IPS DF 4.7 (cell line): ENCODE data around the gene CCDC40.
"Not testable (repeated sequence)": the region's sequence is repeated elsewhere in the genome, so short reads cannot be mapped to it uniquely, and the experiment has no call there.

Experiments used
- DNase-seq: peaks from one replicate; pipeline ENCODE4 v3.0.0-alpha.2; 2013; ENCODE audit warnings: low spot score; ENCODE audit errors: extremely low read depth

CCDC40 gene

GRCh38 chr17:80081596-80081995 lies 45.2 kb downstream of the CCDC40 start:
- DNase-seq = no peak

DNA sequence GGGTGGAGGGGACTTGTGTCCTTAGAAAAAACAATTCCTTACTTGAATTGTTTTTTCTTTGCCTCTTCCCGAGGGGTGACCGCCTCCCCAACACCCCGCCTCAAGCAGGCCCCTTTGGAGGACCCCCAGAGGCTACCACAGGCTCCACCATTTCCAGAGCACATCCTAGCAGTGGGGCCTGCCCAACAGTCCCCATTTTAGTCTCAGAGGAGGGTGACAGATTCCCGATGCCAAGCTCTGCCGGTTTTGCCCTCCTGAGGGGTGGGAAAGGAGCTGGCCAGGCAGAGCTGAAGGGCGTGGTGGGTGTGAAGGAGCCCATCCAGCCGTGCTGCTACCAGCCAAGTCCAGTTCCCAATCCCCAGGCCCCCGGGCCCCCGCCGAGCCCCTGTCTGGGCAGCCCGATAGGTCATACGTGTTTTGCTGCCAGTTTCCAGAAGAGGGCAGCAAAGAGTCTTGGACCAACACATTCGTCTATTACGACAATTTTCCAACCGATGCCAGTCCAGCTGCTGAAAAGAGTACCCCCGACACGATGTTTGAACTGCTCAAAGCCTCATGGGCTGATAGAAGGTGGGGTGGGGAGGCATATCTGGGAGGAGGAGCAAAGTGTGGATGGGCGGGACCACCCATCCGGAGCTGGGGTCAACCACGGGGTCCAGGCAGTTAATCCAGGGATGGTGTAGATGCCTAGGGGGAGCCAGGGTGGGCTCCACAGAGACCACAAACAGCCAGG lies 46.1 kb downstream of the CCDC40 start:
- peak; percentile 51 for DNase-seq

GRCh38 chr17:80083136-80083661 lies 46.8 kb downstream of the CCDC40 start:
- DNase-seq = no peak

DNA sequence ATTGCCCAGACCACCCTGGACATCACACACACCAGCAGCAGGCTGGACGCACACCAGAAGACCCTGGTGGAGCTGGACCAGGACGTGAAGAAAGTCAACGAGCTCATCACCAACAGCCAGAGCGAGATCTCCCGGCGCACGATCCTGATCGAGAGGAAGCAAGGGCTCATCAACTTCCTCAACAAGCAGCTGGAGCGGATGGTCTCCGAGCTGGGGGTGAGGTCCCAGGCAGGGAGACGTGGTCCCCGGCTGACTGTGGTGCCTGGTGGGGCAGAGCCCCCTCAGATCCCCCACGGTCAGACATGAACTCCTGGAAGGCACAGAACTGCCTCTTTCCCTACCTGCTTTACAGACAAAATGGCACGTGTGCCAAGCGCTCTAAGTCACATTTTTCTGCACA lies 48.3 kb downstream of the CCDC40 start:
- no peak for DNase-seq

GRCh38 chr17:80086081-80086480 lies 49.6 kb downstream of the CCDC40 start:
- no peak for DNase-seq

DNA sequence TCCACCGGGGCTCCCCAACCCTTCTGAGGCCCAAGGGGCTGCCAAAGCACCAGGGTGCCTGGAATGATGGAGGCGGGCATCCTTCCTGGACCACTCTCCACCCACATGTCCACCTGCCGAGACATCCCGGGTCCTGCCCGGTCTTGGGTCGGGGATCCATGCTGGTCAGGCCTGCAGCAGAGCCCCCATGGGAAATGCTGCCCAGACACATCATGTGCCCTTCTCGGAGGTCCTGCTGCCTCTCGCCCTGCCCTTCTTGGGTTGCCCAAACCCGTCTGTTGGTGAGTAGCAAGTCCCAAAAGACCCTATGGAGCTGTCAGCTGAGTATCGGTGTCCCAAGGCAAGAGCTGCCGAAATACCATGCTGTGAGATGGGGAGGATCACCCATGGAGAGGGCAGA lies 50.2 kb downstream of the CCDC40 start:
- no peak for DNase-seq

GRCh38 chr17:80087346-80088265 lies 51.2 kb downstream of the CCDC40 start:
- DNase-seq = no peak

- DNase-seq = no peak
Observed at GRCh38 chr17:80089762-80090161, 53.3 kb downstream of the CCDC40 start.

DNA sequence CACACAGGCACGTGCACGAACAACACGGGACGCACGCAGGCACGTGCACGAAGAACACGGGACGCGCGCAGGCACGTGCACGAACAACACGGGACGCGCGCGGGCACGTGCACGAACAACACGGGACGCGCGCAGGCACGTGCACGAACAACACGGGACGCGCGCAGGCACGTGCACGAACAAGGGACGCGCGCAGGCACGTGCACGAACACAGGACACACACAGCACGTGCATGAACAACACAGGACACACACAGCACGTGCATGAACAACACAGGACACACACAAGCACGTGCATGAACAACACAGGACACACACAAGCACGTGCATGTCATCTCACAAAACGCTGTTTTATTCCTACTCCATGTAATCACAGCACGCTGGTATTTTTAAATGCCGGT lies 53.7 kb downstream of the CCDC40 start:
- DNase-seq = not testable (repeated sequence)

DNA sequence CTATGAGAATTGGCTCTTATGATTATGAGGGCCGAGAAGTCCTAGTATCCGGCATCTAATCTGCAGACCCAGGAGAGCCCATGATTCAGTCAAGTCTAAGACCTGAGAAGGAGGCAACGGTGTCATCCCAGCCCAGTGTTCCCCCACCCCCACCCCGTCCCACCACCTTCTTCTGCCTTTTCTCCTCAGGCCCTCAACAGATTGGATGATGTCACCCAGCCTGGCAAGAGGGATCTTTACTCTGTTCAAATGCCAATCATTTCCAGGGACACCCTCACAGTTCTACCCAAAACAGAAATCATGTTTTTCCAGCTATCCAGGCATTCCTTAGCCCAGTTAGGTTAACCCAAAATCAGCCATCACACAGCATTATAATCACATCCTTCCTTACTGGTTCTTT lies 54.9 kb downstream of the CCDC40 start:
- DNase-seq = no peak

- DNase-seq = no peak
Observed at GRCh38 chr17:80092959-80093358, 56.5 kb downstream of the CCDC40 start.

- DNase-seq = no peak
Observed at GRCh38 chr17:80095038-80095843, 58.8 kb downstream of the CCDC40 start.

- no peak for DNase-seq
Observed at GRCh38 chr17:80095844-80096475, 59.5 kb downstream of the CCDC40 start.

DNA sequence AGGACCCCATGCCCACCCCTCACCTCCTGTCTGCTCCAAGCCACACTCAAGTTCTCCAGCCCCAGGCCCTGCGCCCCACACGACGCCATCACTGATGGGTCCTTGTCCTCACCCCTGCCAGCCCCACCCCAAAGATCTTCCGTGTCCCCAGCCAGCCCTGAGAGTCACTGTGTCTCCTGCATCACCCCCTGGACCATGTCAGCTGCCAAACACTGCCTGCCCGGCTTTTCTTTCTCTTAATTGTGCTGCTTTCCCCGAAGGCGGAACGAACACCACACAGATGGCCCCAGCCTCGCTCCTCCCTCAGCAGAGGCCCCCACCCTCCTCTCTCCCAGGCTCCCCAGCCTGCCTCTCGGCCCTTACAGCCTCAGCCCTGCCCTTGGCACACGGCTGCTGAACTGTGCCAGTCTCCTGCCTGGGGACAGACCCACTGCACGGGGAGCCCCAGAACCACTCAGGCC lies 60.1 kb downstream of the CCDC40 start:
- DNase-seq = no peak

DNA sequence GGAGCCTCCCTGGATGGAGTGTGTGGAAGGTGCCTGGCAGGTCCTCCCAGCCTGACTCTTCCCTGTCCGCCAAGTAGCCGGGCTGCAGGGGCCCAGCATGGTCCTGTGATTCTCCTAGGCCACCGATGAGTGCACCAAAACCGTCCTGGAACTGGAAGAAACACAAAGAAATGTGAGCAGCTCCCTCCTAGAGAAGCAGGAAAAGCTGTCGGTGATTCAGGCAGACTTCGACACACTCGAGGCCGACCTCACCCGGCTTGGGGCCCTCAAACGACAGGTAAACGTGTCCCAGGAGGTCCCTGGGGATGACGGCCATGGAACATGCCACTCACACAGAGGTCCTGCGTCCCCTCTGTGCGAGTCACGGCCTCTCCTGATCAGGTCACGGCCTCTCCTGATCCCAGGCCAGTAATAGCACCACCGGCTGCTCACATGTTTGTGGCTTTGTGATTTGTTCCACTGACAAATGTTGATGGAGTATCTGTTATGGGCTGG lies 60.7 kb downstream of the CCDC40 start:
- DNase-seq = no peak

GRCh38 chr17:80097844-80098691 lies 61.6 kb downstream of the CCDC40 start:
- no peak for DNase-seq

- DNase-seq = no peak
Observed at GRCh38 chr17:80099291-80100034, 63.0 kb downstream of the CCDC40 start.

- DNase-seq = no peak
Observed at GRCh38 chr17:80100035-80100323, 63.5 kb downstream of the CCDC40 start.
